Stimulated activated CD4-positive, alpha-beta T cell treated with anti-CD3 and anti-CD28 coated beads, Interleukin-15, amount 100 ng/mL, for 48 hours (primary cell): ENCODE measurements around the gene COL20A1.

Source experiments
- DNase-seq, 2 donors: peaks; one replicate each; pipeline ENCODE4 v3.0.0-alpha.2; 2020; ENCODE audit warnings: low read depth in 2 of 2

Gene COL20A1

GRCh38 chr20:63349516-63349895 lies 56.5 kb downstream of the COL20A1 start:
- no peak for DNase-seq

- DNase-seq, result no peak
Measured at GRCh38 chr20:63350196-63350595, 57.2 kb downstream of the COL20A1 start.

GRCh38 chr20:63350597-63351325 lies 57.8 kb downstream of the COL20A1 start:
- DNase-seq, result no peak

- no peak for DNase-seq
Measured at GRCh38 chr20:63351326-63351700, 58.3 kb downstream of the COL20A1 start.

- no peak for DNase-seq
Measured at GRCh38 chr20:63351811-63352591, 59.0 kb downstream of the COL20A1 start.

GRCh38 chr20:63352811-63353221 lies 59.8 kb downstream of the COL20A1 start:
- DNase-seq, result no peak

- DNase-seq, result no peak
Measured at GRCh38 chr20:63354636-63355350, 61.8 kb downstream of the COL20A1 start.

GRCh38 chr20:63355781-63356295 lies 62.9 kb downstream of the COL20A1 start:
- DNase-seq, result no peak

- DNase-seq, result no peak
Measured at GRCh38 chr20:63356511-63356910, 63.5 kb downstream of the COL20A1 start.

- DNase-seq, result no peak
Measured at GRCh38 chr20:63356931-63357879, 64.2 kb downstream of the COL20A1 start.

- no peak for DNase-seq
Measured at GRCh38 chr20:63357921-63358905, 65.2 kb downstream of the COL20A1 start.

GRCh38 chr20:63359164-63359934 lies 66.4 kb downstream of the COL20A1 start:
- no peak for DNase-seq

GRCh38 chr20:63359937-63360849 lies 67.2 kb downstream of the COL20A1 start:
- no peak for DNase-seq

GRCh38 chr20:63360850-63361518 lies 68.0 kb downstream of the COL20A1 start, which contains the start of gene CHRNA4:
Gene CHRNA4, minus strand, starts transcription at chr20:63361349. Its CDS starts 184 bp downstream, at chr20:63361165.
- DNase-seq, result no peak

- no peak for DNase-seq
Measured at GRCh38 chr20:63361519-63362435, 68.8 kb downstream of the COL20A1 start.

GRCh38 chr20:63362436-63363009 lies 69.5 kb downstream of the COL20A1 start:
- no peak for DNase-seq
